ENCODE data around the gene OSBPL6. TPM values are rescaled to one million over a fixed set of nuclear protein-coding genes. Genes with fewer than 3 reads are reported as not detected.
"Not testable (repeated sequence)": the region's sequence is repeated elsewhere in the genome, so short reads cannot be mapped to it uniquely, and the experiment has no call there.

The OSBPL6 gene
- total RNA-seq, 1 donor from 2014 or later = 22.3 TPM

- DNase-seq = no peak
Observed at GRCh38 chr2:178404368-178404767, 210.1 kb downstream of the OSBPL6 start.

DNA sequence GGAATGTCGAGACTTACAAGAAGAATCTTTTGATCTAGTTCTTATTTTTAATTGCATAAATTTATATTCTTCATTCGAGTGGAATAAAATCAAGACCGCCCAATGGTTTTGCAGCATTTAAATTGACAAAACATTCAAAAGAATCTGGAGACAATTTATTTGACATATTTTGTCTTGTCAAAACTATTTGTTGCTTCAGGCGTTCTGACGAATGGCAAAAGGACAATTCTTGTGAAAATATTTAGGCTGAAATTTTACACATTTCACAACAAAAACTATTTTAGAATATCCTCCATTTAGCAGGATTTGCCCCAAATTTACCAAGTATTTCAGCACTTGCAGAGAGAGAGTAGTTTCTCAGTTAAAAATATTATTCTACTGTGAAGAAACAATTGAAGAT, 214.9 kb downstream of the OSBPL6 start:
- no peak for DNase-seq

DNA sequence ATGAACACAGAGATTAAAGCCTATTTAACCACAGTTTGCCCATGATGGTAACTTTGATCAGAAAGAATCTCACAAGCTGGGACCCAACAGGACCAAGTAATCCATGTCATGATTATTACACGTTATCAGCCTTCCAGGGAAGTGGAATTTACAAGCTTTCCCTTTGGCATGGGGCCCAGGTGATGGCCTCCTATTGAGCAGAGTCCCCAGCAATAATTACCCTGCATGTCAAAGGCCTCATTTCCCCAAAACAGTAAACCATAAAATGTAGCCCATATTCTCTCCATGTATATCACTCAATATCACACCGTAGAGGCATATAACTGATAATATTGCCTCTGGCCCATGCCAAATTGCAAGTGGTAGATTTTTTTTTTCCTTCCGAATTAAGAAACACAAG, 217.7 kb downstream of the OSBPL6 start:
- DNase-seq = no peak

DNA sequence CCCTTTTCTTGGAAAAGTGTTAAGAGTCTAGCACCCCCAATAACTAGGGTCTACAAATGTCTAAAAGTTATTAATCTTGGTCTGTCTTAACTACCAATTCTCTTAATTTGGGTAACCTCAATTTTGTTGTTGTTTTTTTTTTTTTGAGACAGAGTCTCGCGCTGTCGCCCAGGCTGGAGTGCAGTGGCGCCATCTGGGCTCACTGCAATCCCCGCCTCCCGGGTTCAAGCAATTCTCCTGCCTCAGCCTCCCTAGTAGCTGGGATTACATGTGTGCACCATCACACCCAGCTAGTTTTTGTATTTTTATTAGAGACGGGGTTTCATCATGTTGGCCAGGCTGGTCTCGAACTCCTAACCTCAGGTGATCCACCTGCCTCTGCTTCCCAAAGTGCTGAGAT, 218.1 kb downstream of the OSBPL6 start:
- DNase-seq = not testable (repeated sequence)

GRCh38 chr2:178413472-178414265, 219.4 kb downstream of the OSBPL6 start:
- DNase-seq = peak; percentile 79

- DNase-seq = peak; percentile 80
Observed at GRCh38 chr2:178414266-178415247, 220.2 kb downstream of the OSBPL6 start.

GRCh38 chr2:178415979-178416378, 221.7 kb downstream of the OSBPL6 start:
- no peak for DNase-seq

GRCh38 chr2:178417916-178418315, 223.6 kb downstream of the OSBPL6 start:
- no peak for DNase-seq

DNA sequence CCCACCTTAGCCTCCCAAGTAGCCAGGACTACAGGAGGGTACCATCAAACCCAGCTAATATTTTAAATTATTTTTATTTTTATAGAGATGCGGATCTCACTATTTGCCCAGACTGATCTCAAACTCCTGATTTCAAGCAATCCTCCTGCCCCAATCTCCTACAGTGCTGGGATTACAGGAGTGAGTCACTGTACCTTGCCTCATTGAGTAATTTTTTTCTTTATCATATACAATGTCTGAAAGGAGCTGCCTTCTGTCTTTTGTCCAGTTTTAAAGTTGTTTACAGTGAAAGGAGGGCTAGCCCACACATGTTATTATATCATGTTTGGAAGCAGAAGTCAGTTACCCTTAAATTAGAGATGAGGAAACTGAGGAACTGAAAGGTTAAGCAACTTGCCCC, 224.1 kb downstream of the OSBPL6 start:
- DNase-seq = no peak

- no peak for DNase-seq
Observed at GRCh38 chr2:178419123-178419522, 224.8 kb downstream of the OSBPL6 start.

DNA sequence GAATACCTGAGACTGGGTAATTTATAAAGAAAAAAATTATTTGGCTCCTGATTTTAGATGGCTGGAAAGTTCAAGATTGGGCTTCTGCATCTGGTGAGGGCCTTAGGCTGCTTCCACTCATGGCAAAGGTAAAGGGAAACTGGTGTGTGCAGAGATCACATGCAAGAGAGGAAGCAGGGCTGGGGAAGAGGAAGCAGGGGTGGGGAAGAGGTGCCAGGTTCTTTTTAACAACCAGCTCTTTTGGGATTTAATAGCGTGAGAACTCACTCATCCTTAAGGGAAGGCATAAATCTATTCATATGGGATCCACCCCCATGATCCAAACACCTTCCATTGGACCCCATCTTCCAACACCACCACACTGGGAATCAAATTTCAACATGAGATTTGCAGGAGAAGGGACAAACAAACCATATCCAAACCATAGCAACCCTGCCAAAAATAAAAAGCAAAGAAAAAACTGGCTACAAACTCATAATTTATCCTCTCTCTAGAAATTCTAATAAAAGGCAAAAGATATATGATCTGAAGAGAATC, 226.2 kb downstream of the OSBPL6 start:
- no peak for DNase-seq

DNA sequence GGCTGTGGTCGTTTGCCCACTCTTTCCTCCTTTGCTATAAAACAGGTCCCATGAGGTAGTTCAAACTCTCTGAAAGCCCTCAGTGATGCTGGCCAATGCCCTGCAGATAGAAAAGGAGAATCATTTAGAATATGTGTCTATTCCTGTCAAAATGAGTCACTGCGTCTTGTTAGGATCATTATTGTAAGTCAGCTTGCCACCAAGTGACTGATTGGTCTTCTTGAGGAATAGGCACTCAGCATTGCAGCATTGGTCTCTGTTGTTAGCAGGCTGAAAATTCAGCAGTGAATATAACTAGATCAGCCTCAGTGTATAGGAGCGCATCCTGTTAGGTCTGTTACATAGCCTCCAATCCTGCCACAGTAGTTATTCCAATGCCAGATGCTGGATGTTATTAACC, 227.8 kb downstream of the OSBPL6 start:
- no peak for DNase-seq

GRCh38 chr2:178423746-178424145, 229.4 kb downstream of the OSBPL6 start:
- not testable (repeated sequence) for DNase-seq

- no peak for DNase-seq
Observed at GRCh38 chr2:178425255-178425827, 231.0 kb downstream of the OSBPL6 start.

DNA sequence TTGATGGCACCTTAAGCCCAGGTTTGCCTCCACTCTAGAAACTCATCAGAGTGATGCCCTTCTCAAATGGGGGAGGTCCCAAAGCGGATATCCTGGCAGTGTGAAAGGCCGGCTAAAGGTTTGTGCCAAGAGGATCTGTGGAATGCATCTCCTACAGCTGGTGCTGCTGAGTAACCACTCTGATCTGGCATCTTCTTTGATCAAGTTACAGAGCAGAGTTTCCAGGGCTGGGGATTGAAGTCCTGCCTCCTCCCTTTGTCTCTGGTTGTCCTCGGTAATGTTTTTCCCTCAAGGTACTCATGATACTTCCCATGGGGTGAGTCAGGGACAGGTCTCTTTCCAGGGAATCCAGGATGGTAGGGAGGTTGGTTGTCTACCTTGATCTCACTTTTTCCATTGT, 232.1 kb downstream of the OSBPL6 start:
- no peak for DNase-seq

DNA sequence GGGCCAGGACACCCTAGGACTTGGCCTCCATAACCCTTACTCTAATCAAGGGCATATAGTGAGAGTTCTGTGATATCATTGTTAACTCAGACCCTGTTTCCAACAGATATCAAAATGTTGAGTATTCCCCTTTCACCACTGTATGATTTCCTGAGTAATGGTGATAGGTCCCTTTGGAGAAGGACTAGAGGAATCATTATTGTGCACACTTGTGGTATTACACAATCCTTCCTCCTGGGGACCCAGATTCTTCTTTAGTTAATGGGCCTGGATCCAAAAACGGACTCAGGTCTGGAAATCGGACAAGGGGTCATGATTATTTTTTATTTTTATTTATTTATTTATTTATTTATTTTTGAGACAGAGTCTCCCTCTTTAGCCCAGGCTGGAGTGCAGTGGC, 233.1 kb downstream of the OSBPL6 start:
- DNase-seq = no peak

DNA sequence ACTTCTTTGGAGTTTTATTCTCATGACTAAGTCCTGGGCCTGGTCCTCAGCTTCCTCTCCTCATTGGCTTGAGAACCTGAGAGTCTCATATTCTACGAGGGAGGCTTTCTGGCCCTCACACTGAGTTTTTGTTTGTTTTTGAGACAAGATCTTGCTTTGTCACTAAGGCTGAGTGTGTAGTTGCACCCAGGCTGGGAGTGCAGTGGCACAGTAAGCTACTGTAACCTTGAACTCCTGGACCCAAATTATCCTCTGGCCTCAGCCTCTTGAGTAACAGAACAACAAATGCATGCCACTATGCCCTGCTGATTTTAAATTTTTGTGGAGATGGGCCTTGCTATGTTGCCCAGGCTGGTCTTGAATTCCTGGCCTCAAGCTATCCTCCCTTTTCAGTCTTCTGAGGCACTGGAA, 234.1 kb downstream of the OSBPL6 start:
- DNase-seq = no peak

- no peak for DNase-seq
Observed at GRCh38 chr2:178429336-178429735, 235.0 kb downstream of the OSBPL6 start.

DNA sequence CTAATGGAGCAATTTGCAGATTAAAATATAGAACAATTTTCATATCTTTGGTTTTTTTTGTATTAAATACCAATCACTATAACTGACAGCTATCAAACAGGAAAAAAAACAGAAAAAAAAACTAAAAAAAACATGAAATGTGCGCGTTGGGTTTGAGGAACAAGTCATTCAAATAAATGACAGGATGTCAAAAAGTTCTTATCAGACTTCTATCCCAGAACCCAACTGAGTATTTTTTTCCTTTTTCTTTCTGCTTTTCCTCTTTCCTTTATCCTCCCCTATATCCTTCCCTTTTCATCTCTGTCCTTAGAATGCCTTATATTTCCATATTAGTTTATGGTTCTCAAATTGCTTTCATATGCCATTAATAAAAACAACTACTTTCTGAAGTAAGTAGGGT, 242.3 kb downstream of the OSBPL6 start:
- DNase-seq = no peak

DNA sequence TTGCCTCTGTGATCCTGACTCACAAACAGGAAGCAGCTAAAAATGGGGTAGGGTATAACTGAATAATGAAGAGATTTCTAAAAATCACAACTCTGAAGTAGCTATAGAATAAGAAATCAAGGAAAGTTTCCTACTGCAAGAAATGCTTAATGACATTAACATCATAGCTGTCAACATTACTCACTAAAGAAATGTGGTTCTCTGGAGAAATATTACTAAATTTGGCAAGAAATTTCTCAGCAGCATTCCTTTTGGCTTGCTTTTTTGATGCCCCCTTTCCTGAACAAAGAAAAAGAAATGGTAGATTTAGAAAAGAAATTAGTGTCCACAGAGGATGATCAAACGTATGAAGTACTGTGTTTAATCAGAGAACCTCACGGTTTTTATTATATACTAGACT, 247.1 kb downstream of the OSBPL6 start:
- DNase-seq = no peak

- DNase-seq = no peak
Observed at GRCh38 chr2:178448968-178449661, 254.8 kb downstream of the OSBPL6 start.
